SH-SY5Y (cell line): ENCODE results near the gene SDHA.

Experiments
- GATA2 ChIP-seq: IDR thresholded peaks from 2 replicates; pipeline ENCODE4 v1.6.1; 2011; ENCODE audit warnings: mild to moderate bottlenecking, low read depth, low read length
- GATA3 ChIP-seq: IDR thresholded peaks from 2 replicates; pipeline ENCODE4 v1.6.1; 2011; ENCODE audit warnings: low read depth, mild to moderate bottlenecking, low read length, moderate library complexity

DNA sequence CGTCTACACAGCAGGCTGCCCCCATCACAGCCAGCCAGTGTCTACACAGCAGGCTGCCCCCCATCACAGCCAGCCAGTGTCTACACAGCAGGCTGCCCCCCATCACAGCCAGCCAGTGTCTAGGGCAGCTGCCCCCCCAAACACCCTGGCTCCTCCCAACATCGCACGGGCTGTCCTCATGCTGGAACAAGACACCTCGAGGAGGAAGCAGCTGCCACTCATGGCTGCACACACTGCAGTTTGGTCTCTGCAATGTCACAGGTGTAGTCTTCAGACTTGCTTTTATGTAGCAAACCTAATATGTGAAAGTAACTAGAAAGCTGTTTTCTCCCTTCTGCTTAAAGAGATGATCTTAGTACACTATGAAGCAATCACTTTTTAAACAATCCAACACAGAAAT is 17.1 kb upstream of the SDHA start:
- TF ChIP-seq GATA2 (no peak), GATA3 (no peak)
